ENCODE results near the gene B4GALT1.
"Not testable (repeated sequence)": the region's sequence is repeated elsewhere in the genome, so short reads cannot be mapped to it uniquely, and the experiment has no call there.

Gene B4GALT1

DNA sequence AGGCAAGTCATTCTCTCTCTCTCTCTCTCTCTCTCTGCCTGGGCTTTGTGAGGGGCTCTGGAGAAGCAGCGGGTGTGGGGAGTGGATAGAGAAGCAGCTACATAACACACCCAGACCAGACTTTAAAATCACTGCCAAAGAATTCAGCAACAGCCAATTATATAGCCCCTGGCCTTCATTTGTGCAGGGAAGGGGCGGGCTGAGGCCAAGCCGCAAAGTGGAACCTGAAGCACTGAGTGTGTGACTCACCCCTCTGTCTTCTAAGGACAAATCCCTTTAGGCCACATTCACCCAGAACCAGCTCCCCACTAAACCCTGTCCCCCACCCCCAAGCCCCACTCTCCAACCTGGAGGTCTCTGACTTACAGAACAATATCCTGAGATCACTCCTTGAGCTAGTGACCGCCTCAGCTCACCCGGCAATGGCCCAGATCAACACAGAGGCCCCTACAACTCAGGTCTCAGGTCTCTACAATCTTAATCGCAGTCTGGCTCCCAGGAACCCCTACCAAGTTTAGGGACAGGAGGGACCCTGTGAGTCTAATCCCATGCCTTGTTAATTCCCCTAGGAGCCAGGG lies 6.0 kb downstream of the B4GALT1 start:
- no peak for DNase-seq

DNA sequence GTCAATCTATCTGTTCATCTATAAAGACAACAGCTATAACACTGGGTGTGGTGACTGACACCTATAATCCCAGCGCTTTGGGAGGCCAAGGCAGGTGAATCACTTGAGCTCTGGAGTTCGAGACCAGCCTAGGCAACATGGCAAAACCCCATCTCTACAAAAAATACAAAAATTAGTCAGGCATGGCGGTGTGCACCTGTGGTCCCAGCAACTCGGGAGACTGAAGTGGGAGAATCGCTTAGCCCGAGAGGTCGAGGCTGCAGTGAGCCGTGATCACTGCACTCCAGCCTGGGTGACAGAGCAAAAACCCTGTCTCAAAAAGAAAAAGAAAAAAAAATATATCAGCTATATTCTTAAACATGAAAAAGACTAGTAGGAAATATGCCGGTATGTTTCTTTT lies 6.7 kb downstream of the B4GALT1 start:
- DNase-seq, result not testable (repeated sequence)

DNA sequence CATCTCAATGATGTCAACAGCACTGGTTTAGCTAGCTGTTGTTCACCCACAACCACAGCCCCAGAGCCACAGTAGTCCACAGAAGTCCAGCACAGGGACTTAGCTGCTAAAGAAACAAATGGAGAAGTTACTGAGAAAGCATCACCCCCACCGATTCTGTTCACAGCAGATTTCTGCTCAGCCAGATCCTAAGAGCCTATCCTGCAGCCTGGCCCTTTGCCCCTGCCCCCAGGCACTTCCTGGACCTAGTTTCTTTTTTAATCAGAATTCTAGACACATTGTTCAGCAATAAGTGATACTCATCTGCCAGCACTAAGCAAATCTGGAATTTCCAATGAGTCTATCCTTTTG lies 7.4 kb downstream of the B4GALT1 start:
- no peak for DNase-seq

- DNase-seq, result no peak
Measured at GRCh38 chr9:33158843-33159776, 8.0 kb downstream of the B4GALT1 start.

DNA sequence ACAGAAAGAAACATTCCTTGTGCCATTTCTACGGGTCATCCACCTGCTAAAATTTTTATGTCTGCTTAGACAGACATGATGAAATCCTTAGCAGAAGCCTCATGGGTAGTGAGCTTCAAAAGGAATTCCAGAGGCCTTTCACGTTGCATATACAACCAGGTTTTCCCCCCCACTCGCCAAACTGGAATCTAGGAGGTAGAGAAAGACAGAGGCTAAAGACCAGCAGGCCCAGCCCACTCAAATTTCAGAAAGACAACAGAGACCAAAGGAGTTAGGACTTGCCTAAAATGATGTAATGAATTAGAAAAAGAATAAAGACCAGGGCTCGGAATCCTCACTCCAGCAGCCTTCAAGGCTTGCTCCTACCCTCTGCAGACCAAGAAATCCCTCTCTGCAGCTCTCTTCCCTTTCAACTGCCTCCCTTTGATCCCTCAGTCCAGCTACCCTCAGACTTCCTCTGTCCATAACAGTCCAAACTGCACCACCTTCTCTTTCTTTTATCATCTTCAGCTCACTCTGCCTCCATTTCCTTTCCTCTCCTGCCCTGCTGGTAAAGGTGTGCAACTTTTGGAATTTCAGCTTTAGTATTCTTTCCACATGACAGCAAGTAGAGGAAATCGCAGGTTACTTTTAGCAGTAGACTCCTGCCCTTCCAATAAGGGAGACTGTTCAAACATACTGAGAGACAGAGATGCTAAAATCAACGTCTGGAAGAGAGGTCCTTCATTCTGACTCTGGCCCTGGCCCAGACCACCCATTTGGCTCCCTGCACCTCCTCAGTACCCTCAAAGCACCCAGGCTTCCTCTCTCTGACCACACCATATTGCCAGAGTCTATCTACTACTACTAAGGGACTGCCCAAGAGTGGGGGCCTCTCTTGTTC lies 8.9 kb downstream of the B4GALT1 start:
- DNase-seq, result no peak

DNA sequence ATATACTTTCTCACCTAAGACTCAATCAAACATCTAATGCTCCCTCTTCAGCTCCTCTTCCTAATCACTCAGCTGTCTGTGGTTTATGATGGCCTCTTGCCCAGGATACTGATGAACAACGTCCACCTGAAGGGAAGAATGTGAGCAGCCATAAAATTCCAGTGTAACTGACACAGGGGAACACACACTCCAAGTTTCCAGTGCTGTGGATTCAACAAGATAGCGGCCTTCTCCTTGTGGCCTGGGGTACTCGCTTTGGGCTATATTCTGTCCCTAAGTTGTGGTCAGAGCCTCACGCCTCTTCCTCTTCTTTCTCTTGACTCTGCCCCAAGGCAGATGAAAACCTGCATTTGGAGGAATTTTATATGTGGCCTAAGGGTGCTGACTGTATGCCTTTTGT lies 11.7 kb downstream of the B4GALT1 start:
- DNase-seq, result no peak

GRCh38 chr9:33154371-33154770 lies 12.8 kb downstream of the B4GALT1 start:
- DNase-seq, result no peak

- no peak for DNase-seq
Measured at GRCh38 chr9:33153666-33154065, 13.5 kb downstream of the B4GALT1 start.

- no peak for DNase-seq
Measured at GRCh38 chr9:33153001-33153400, 14.1 kb downstream of the B4GALT1 start.

GRCh38 chr9:33151601-33152000 lies 15.5 kb downstream of the B4GALT1 start:
- no peak for DNase-seq

GRCh38 chr9:33151007-33151557 lies 16.1 kb downstream of the B4GALT1 start:
- DNase-seq, result peak; percentile 32

- no peak for DNase-seq
Measured at GRCh38 chr9:33148367-33149014, 18.6 kb downstream of the B4GALT1 start.

DNA sequence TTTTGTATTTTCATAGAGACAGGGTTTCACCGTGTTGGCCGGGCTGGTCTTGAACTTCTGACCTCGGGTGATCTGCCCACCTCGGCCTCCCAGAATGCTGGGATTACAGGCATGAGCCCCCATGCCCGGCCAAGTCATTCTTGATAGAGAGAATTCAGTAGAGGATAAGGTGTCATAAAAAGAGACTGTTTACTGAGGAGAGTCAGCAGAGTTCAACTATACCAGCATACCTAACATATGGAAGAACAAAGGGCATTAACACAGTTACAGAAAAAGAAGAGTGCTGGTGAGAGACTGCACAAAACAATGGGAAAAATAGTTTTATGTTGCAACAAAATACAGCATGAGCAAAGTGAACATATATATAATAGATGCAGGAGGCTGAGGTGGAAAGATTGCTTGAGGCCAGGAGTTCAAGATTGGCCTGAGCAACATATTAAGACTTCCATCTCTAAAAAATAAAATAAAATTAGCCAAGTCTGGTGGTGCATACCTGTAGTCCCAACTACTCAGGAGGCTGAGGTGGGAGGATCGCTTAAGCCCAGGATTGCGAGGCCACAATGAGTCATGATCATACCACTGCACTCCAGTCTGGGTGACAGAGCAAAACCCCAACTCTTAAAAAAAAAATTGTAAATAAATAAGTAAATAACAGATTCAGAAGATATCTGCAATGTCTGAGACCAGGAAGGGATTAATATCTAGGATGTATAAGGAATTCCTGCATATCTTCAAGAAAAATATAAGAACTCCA lies 19.5 kb downstream of the B4GALT1 start:
- DNase-seq, result no peak

- DNase-seq, result no peak
Measured at GRCh38 chr9:33146298-33146697, 20.8 kb downstream of the B4GALT1 start.

- no peak for DNase-seq
Measured at GRCh38 chr9:33144551-33144950, 22.6 kb downstream of the B4GALT1 start.

GRCh38 chr9:33143241-33143661 lies 23.9 kb downstream of the B4GALT1 start:
- no peak for DNase-seq

DNA sequence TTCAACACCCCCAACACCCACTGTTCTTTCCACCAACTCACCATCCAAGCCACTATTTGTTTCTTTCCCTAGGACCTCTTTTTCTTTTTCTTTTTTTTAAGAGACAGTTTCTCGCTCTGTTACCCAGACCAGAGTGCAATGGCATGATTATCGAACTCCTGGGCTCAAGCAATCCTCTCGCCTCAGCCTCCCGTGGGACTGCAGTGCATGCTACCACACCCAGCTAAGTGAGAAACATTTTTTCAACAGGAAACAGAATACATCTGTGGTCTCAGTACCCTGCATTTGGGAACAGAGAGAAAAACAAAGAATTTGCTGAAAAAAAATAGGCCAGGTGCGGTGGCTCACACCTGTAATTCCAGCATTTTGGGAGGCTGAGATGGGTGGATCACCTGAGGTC lies 24.6 kb downstream of the B4GALT1 start:
- DNase-seq, result no peak

DNA sequence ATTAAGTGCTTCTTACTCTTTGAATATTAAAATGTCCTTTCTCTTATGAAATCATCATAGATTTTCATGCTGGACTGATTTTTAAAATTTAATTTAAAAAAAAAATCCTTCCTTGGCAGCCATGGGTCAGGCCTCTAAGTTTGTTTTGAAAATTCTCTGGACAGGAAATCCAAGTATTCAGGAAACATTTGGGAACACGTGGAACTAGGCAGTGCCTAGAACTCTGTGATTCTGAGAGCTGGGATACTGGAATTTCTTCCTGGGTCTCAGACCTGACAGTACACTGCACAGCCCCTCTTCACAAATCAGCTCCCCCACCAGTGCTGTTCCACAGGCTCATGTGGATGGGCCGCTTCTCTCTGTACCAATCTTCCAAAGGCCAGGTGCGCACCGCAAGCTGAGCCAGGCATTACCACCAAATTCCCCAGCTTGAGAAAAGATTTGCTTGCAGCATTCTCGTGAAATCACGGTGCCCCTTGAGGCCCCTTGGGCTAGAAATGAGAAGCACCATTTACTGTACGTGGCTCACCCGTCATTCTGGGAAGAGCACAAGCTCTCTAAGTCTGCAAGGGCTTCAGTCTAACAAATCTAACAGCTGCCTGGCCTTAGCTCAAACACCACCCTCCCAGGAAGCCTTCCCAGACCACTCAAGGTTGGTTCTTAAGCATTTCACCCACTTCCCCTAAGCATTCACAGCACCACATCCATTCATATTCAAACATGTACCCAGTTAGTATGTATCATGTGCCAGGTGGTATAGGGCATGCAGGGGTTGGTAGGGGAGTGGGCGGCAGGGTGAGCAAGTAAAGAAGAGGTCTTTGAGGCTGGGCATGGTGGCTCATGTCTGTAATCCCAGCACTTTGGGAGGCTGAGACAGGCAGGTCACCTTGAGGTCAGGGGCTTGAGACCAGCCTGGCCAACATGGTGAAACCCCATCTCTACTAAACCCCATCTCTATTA lies 26.5 kb downstream of the B4GALT1 start:
- DNase-seq, result no peak

DNA sequence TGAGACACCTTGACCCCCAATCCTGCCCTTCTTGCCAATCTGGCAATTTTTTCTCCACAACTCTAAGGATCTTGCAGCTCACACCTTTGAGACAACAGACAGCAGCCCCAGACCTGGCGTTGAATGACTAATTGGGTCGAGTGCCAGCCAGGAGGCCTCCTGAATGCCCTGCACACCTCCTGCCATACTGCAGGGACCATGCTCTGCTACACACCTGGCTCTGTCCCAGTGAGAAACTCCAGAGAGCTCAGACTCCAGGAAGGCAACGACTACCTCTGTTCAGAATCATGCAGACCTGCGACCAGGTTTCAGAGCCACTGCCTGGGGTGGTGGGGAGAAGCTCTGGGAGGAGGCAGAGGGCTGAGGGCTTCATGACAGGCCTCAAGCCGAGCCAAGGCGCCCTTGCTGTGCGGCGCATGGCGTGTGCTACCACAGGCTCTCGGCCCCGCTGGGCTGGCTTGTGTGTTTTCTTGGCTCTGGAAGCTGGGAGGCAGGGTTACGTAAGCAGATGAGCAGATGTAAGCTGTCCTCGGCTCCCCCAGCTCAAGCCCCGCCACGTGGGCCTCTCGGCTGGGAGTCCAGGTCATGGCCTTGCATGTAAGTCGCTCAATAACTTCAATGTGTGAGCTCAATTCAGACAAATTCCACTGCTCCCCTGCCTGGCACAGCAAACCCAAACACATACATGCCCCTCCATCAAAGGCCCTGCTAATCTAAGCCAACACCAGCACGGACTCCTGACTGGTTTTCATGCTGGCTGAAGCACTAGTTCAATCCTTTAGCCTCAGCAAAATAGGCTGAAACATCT lies 27.5 kb downstream of the B4GALT1 start:
- peak; percentile 83 for DNase-seq

DNA sequence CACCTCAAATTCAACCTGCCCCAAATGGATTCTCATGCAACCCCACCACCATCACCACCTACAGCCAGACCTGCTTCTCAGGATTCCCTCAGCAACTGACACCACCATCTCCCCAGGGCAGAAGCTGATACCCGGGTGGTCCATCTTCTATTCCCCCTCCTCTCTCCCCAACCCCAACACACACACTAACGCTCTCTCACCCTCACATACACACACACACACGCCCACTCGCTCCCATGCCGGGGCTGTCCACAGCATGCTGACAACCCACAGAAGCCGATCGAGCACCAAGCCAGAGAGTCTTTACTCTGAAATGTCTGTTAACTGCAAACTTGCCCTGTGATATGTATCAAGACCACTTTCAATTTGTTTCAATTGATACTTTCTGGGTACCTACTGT lies 28.4 kb downstream of the B4GALT1 start:
- DNase-seq, result no peak
